NCI-H187 treated with DMSO at 0.1 percent for 48 hours (cell line): ENCODE measurements around the gene CDKN3.
"Not testable (repeated sequence)": the region's sequence is repeated elsewhere in the genome, so short reads cannot be mapped to it uniquely, and the experiment has no call there.

Source experiments
- DNase-seq: peaks from one replicate; lab custom pipeline; 2025; lab: John Stamatoyannopoulos, UW

CDKN3 gene

DNA sequence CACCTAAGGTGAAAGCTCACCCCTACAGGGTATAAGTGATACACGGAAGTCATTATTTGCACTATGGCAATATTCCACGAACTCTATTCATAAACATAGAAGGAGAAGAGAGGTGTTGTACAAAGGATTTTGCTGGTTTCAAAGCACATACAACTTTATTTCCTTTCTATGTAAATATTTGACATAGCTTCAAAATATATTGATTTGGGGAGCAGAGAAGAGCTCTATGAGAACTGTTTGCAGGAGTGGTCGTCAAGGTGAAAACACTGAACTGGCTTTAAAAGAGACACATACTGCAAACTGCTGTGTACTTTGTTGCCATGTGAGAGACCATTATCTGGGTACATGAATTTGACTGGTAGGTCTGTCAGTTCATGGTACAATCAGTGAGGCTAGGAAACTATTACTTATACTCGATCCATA is 27.7 kb downstream of the CDKN3 start:
- DNase-seq, result no peak

DNA sequence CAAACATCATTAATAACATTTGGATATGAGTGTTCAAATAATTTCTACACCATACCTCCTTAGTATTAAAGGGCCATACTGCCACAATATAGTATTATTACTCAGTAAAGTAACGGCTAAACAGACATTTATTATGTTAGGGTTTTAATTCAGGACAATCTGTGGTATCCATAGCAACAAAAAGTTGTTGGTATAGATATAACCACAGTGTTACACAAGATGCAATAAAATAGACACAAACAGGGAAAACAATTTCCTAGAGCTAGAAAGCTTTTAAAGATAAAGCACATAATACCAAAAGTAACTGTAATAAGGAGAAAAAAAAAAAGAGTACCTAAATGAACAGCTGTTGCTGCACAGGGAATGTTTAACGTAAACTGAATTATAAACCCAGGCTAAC is 28.3 kb downstream of the CDKN3 start:
- no peak for DNase-seq

- no peak for DNase-seq
These were observed 28.9 kb downstream of the CDKN3 start for GRCh38 chr14:54425537-54426274.

- DNase-seq, result no peak
These were observed 31.1 kb downstream of the CDKN3 start for GRCh38 chr14:54427871-54428270.

- no peak for DNase-seq
These were observed 31.7 kb downstream of the CDKN3 start for GRCh38 chr14:54428527-54428926.

GRCh38 chr14:54435500-54435981 is 38.7 kb downstream of the CDKN3 start:
- DNase-seq, result no peak

GRCh38 chr14:54437954-54438353 is 41.1 kb downstream of the CDKN3 start:
- DNase-seq, result not testable (repeated sequence)

GRCh38 chr14:54438703-54439102 is 41.9 kb downstream of the CDKN3 start:
- no peak for DNase-seq

DNA sequence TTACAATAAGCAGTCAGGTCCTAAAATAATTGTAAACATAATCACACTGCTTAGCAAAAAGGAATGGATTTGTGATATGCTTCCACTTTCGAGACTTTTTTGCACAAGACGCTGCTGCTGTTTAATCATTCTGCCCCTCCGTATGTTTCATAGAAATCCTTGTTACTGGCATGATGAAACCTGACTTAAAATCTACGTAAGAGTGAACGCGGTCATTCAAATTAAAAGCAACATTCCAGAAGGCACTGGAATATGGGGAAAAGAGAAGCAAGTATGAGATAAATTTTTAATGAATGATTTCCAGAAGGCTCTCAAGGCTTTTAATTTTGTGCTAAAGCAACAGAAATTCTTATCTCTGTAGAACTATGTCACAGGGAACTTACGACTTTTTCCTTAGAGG is 43.2 kb downstream of the CDKN3 start:
- no peak for DNase-seq

DNA sequence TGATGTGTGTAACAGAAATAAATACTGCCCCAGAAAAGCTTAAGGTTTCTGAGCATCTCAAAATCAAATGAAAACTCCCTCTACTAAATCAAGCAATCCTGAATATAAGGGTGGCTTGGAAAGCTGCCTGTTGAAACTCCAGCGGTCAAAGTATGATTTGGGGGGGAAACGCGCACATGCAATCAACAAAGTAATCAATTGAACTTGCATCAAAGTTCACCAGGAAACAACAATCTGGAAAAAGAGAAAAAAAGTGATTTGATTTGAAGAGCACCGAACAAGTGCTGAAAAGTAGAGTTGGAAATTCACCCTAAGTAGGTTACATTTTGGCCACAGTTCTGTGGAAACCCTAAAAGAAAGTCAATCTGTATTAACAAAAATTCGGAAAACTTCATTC is 43.7 kb downstream of the CDKN3 start:
- no peak for DNase-seq

DNA sequence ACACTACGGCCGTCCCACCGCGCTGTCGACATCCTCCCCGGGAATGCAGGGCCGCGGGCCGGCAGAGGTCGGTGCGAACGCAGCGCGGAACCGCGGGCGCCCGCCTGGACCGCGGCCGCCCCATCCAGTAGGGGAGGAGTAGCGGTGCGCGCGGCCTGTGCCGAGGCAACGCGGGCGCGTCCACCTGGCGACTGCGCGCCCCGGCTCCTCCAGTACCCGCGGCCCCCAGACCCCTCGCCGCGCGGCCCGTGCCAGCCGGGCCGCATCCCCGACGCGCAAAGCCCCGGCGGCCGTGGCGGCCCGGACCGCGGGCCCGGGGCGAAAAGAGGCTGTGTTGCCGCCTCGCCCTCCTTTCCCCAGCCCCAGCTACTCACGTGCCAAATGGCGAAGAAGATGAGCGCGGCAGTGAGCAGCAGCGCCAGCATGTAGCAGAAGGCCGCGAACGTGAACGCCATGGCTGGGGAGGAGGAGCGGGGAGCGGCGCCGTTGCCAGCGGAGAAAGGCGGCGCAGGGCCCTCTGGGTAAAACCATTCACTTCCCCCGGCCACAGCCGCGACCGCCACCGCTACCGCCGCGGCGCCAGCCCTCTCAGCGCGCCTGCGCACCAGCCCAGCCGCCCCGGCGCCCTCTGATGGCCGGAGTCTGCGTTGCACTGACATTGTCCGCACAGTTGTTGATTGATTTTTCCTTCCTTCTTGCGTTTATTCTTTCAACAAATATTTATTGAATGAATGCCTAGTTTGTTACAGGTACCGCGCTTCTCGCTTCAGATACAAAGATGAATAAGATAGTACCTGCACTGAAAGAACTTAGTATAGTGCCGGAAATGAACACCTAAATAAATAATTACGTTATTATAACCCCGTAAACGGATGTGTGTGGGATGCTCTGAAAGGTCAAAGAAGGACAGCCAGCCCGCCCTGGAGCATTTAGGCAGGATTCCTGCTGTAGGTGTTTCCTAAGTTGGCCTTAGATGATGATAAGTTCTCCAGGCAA is 44.4 kb downstream of the CDKN3 start, which contains the start of gene CNIH1:
Gene CNIH1, minus strand, starts transcription at position 502 of the 996 bp plus-strand sequence. Its CDS starts 47 bp downstream, at position 455.
- peak; percentile 70 for DNase-seq

DNA sequence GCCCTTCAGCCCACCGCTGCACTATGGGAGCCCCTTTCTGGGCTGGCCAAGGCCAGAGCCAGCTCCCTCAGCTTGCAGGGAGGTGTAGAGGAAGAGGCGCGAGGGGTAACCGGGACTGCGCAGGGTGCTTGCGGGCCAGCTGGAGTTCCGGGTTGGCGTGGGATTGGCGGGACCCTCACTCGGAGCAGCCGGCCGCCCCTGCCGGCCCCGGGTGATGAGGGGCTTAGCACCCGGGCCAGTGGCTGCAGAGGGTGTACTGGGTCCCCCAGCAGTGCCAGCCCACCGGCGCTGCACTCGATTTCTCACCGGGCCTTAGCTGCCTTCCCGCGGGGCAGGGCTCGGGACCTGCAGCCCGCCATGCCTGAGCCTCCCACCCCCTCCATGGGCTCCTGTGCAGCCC is 46.2 kb downstream of the CDKN3 start:
- not testable (repeated sequence) for DNase-seq

DNA sequence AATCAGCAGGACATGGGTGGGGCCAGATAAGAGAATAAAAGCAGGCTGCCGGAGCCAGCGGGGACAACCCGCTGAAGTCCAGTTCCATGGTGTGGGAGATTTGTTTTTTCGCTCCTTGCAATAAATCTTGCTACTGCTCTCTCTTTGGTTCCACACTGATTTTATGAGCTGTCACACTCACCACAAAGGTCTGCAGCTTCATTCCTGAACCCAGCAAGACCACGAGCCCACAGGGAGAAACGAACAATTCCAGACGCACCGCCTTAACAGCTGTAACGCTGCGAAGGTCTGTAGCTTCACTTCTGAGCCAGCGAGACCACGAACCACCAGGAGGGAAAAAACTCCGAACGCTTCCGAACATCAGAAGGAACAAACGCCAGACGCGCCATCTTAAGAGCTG is 47.2 kb downstream of the CDKN3 start:
- DNase-seq, result no peak

GRCh38 chr14:54444681-54445080 is 47.9 kb downstream of the CDKN3 start:
- no peak for DNase-seq

GRCh38 chr14:54446161-54446693 is 49.4 kb downstream of the CDKN3 start:
- no peak for DNase-seq

GRCh38 chr14:54447231-54447692 is 50.5 kb downstream of the CDKN3 start:
- no peak for DNase-seq

DNA sequence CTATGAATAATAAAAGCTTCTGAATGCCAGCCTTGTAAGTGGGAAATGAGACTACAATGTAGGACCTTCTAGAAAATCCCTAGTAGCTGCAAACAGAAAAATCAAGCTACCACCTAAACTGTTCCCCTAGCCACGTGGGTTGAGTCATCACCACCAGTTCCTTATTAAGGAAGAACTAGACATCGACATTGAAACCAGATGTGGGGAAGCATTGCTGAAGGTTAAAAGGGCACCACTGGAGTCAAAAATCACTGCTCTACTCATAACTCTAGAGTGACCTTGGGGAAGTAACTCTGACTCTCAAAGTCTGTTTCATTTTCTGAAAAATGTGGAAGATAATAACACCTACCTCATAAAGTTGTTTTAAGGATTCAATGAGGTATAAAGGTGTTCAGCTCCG is 53.7 kb downstream of the CDKN3 start:
- no peak for DNase-seq

DNA sequence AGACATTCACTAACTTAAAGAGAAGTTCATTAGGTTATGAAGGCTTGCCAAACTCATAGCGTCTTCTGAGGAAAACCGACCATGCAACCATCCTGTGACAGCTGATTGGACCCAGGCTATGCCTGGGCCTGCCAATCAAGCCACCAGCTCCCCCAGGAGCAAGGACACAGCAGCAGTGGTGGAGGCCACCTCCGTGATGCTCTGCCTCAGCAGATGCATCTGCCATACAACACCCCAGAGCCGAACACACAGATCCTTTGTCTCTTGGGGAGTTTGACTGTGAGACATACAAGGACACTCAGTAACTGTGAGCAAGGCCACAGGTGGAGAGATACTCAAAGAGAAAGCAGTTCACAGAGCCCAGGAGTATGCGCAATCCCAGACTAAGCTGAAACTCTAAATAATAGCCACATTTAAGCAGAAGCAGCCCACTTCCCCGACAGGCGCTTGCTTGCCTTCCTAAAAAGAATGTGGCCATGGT is 54.4 kb downstream of the CDKN3 start:
- no peak for DNase-seq

DNA sequence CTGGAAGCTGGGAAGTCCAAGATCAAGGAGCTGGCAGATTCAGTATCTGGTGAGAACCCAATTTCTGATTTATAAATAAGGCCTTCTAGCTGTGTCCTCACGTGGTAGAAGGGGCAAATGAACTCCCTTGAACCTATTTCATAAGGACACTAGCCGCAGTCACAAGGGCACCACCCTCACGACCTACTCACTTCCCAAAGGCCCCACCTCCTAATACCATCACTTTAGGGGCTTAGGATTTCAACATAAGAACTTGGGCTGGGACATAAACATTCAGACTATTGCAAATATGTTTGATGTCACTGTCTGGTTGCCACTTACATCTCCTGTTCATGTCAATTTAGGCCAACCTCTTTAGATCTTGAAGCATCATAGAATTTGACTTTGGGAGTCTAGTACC is 55.2 kb downstream of the CDKN3 start:
- DNase-seq, result no peak

GRCh38 chr14:54453252-54453651 is 56.4 kb downstream of the CDKN3 start:
- DNase-seq, result no peak

GRCh38 chr14:54453990-54454389 is 57.2 kb downstream of the CDKN3 start:
- DNase-seq, result not testable (repeated sequence)

GRCh38 chr14:54455363-54455762 is 58.6 kb downstream of the CDKN3 start:
- no peak for DNase-seq
